Hepatocyte (in vitro differentiated cells): ENCODE measurements around the gene ATP1A4. TPM values are rescaled to one million over a fixed set of nuclear protein-coding genes. Genes with fewer than 3 reads are reported as not detected.

ENCODE experiments used
- DNase-seq: peaks from one replicate; pipeline ENCODE4 v3.0.0-alpha.2; 2016; ENCODE audit warnings: low spot score
- H2AFZ ChIP-seq: fragments of 200-600 bp; sonication (generic); 2 replicates; pipeline ENCODE4 v1.6.0; 2016; ENCODE audit warnings: antibody characterized with exemption, mild to moderate bottlenecking
- H3K27ac ChIP-seq: fragments of 200-600 bp; sonication (generic); 2 replicates; pipeline ENCODE4 v1.5.1; 2016; ENCODE audit warnings: mild to moderate bottlenecking
- H3K27me3 ChIP-seq: fragments of 200-600 bp; sonication (generic); 2 replicates; pipeline ENCODE4 v1.6.1; 2016
- H3K36me3 ChIP-seq: fragments of 200-600 bp; sonication (generic); replicated peaks from 2 replicates; pipeline ENCODE4 v1.5.1; 2016; ENCODE audit warnings: low read depth; ENCODE audit not compliant: insufficient read depth
- H3K4me1 ChIP-seq: fragments of 200-600 bp; sonication (generic); 2 replicates; pipeline ENCODE4 v1.5.1; 2016; ENCODE audit warnings: mild to moderate bottlenecking, moderate library complexity; ENCODE audit not compliant: insufficient read depth
- H3K4me2 ChIP-seq: fragments of 200-600 bp; sonication (generic); 2 replicates; pipeline ENCODE4 v1.6.0; 2016
- H3K4me3 ChIP-seq: fragments of 200-600 bp; sonication (generic); 2 replicates; pipeline ENCODE4 v1.5.1; 2016; ENCODE audit warnings: mild to moderate bottlenecking
- H3K79me2 ChIP-seq: fragments of 200-600 bp; sonication (generic); 2 replicates; pipeline ENCODE4 v1.6.0; 2017; ENCODE audit warnings: mild to moderate bottlenecking
- H3K9me2 ChIP-seq: fragments of 200-600 bp; sonication (generic); replicated peaks from 2 replicates; pipeline ENCODE4 v1.6.0; 2017; ENCODE audit warnings: mild to moderate bottlenecking; ENCODE audit not compliant: insufficient read depth
- H3K9me3 ChIP-seq: fragments of 200-600 bp; sonication (generic); 2 replicates; pipeline ENCODE4 v1.5.1; 2016; ENCODE audit warnings: low read depth, mild to moderate bottlenecking
- H4K20me1 ChIP-seq: fragments of 200-600 bp; sonication (generic); 2 replicates; pipeline ENCODE4 v1.6.0; 2016; ENCODE audit warnings: mild to moderate bottlenecking; ENCODE audit not compliant: insufficient read depth, poor library complexity, severe bottlenecking
- EZH2 ChIP-seq: fragments of 200-600 bp; sonication (generic); IDR thresholded peaks from 2 replicates; pipeline ENCODE4 v1.6.1; 2016; ENCODE audit warnings: antibody characterized with exemption, mild to moderate bottlenecking, borderline replicate concordance
- EZH2phosphoT487 ChIP-seq: fragments of 200-600 bp; sonication (generic); IDR thresholded peaks from one replicate; pipeline ENCODE4 v1.6.1; 2018; ENCODE audit warnings: antibody characterized with exemption, mild to moderate bottlenecking, low read depth, moderate library complexity; ENCODE audit not compliant: unreplicated experiment, severe bottlenecking
- WGBS: methylation state at CpG from one replicate; pipeline ENCODE4 v1.1.6; 2016; ENCODE audit warnings: low lambda C conversion rate; ENCODE audit errors: missing lambda C conversion rate; 5-methylcytosine and 5-hydroxymethylcytosine counted together
- polyA plus RNA-seq: library from polyadenylated mRNA; unstranded; fragments of >200 nt; fragmentation: Nextera tagmentation; extraction: Ambion mirVana; gene quantifications from 2 replicates; pipeline ENCODE4 v1.2.1, GENCODE V29; 2016
- total RNA-seq: library from RNA; depleted of rRNA; stranded (reverse); fragments of >200 nt; gene quantifications from 2 replicates; pipeline ENCODE4 v1.2.3, GENCODE V29; 2014
- TF ChIP-seq, protein P1 (sequence below): fragments of 200-600 bp; sonication (generic); IDR thresholded peaks from 2 replicates; pipeline ENCODE4 v1.5.1; 2016; ENCODE audit warnings: antibody characterized with exemption, mild to moderate bottlenecking; ENCODE audit not compliant: poor library complexity

The ATP1A4 gene
- total and polyA plus RNA-seq, 2 experiments from 2014 or later: 0.45 to 4.4 TPM

DNA sequence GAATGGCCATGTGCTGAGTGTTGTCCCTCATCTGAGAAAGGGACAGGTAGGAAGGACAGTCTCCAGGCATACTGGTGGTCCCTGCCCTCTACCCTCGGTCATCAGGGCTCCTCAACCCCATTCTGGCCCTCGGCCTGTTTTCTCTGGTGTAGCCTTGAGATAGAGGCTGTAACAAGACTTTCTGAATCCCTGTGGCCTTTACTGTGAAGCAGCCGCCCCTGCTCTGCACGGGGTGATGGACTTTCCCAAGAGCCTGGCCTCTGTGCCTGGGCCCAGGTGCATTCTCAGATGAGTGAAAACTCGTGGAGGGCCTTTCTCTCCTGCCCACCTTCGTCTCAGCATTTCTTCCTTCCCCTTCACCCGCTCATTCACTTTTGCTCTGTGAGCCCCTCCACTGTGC, 36.0 kb downstream of the ATP1A4 start:
- WGBS: 85% methylated on average over 7 of the region's 7 CpGs

GRCh38 chr1:160188341-160188740, 36.9 kb downstream of the ATP1A4 start:
- no peak for DNase-seq
- Histone ChIP-seq H3K4me3 (no peak overlapping the region), H3K79me2 (no peaks in the 10 kb centered on the region), H2AFZ (no peak overlapping the region), H3K27me3 (no peaks in the 10 kb centered on the region), H3K4me1 (peaks cover 7% of the 10 kb centered on the region), H3K9me2 (no peaks in the 10 kb centered on the region), H3K27ac (no peak overlapping the region), H3K4me2 (no peak overlapping the region), H4K20me1 (no peaks in the 10 kb centered on the region), H3K9me3 (no peaks in the 10 kb centered on the region), H3K36me3 (no peaks in the 10 kb centered on the region)
- 91% methylated on average over 7 of the region's 7 CpGs for WGBS
- TF ChIP-seq, protein P1, sequence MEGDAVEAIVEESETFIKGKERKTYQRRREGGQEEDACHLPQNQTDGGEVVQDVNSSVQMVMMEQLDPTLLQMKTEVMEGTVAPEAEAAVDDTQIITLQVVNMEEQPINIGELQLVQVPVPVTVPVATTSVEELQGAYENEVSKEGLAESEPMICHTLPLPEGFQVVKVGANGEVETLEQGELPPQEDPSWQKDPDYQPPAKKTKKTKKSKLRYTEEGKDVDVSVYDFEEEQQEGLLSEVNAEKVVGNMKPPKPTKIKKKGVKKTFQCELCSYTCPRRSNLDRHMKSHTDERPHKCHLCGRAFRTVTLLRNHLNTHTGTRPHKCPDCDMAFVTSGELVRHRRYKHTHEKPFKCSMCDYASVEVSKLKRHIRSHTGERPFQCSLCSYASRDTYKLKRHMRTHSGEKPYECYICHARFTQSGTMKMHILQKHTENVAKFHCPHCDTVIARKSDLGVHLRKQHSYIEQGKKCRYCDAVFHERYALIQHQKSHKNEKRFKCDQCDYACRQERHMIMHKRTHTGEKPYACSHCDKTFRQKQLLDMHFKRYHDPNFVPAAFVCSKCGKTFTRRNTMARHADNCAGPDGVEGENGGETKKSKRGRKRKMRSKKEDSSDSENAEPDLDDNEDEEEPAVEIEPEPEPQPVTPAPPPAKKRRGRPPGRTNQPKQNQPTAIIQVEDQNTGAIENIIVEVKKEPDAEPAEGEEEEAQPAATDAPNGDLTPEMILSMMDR: no peak
- TF ChIP-seq EZH2 (no peak), EZH2phosphoT487 (no peak)

More for the DNA sequence above, 36.0 kb downstream of the ATP1A4 start:
- Histone ChIP-seq H4K20me1 (no peaks in the 10 kb centered on the region), H3K4me2 (no peak overlapping the region), H3K4me3 (no peak overlapping the region), H3K27ac (no peak overlapping the region), H3K9me2 (no peaks in the 10 kb centered on the region), H3K4me1 (peaks cover 6% of the 10 kb centered on the region), H3K36me3 (no peaks in the 10 kb centered on the region), H3K27me3 (no peaks in the 10 kb centered on the region), H2AFZ (no peak overlapping the region), H3K9me3 (no peaks in the 10 kb centered on the region), H3K79me2 (no peaks in the 10 kb centered on the region)
- DNase-seq: no peak
- TF ChIP-seq, protein P1: no peak
- no peak for TF ChIP-seq EZH2phosphoT487
- TF ChIP-seq EZH2: no peak

- no peaks in the 10 kb centered on the region for H3K36me3 ChIP-seq
- TF ChIP-seq, protein P1: no peak
- TF ChIP-seq EZH2: no peak
- TF ChIP-seq EZH2phosphoT487: no peak
- H3K4me1 ChIP-seq: peaks cover 10% of the 10 kb centered on the region
- H2AFZ ChIP-seq: no peak within 1 kb of the TSS
- peak; percentile 53 for DNase-seq
- H3K27me3 ChIP-seq: no peaks in the 10 kb centered on the region
- H3K27ac ChIP-seq: peak within 1 kb of the TSS; percentile 43
- H3K4me3 ChIP-seq: no peak within 1 kb of the TSS
- H3K9me2 ChIP-seq: no peaks in the 10 kb centered on the region
- H3K4me2 ChIP-seq: no peak within 1 kb of the TSS
- H4K20me1 ChIP-seq: no peaks in the 10 kb centered on the region
- 71% methylated on average over 14 of the region's 15 CpGs for WGBS
- no peaks in the 10 kb centered on the region for H3K79me2 ChIP-seq
- no peaks in the 10 kb centered on the region for H3K9me3 ChIP-seq
Measured at GRCh38 chr1:160189649-160190625, 38.5 kb downstream of the ATP1A4 start, which contains the start of gene CASQ1. CASQ1 (plus strand) TSS chr1:160190575; CDS start chr1:160190752, 177 bp downstream.
